AG09319 (cell line): Measurements from ENCODE around the gene AGPAT4.

Experiments used
- DNase-seq: peaks from one replicate; pipeline ENCODE4 v3.0.0-alpha.2; 2010; ENCODE audit warnings: low read depth; ENCODE audit errors: extremely low read depth
- TF ChIP-seq, protein P1 (sequence below): IDR thresholded peaks from 2 replicates; pipeline ENCODE4 v1.5.1; 2011; ENCODE audit warnings: low read depth, mild to moderate bottlenecking, inconsistent platforms, low read length, moderate library complexity

The AGPAT4 gene

DNA sequence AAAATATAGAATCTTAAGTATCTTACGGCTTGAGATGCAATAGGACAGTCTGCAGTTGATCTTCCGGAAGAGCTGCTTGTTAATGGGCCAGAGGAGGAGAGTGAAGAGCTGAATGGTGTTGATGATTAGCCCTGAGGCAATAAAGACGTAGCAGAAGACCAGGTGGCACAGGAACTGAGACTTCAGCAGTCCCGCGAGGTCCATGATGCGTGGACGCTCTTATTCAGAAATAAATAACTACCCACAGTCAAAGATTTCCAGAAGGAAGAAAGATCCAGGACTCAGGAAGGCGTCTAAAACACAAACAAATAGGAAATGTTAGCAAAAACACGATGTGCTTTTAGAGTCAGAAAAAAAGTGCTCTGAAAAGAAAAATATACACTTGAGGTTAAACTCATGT is 41.9 kb downstream of the AGPAT4 start:
- TF ChIP-seq, protein P1, sequence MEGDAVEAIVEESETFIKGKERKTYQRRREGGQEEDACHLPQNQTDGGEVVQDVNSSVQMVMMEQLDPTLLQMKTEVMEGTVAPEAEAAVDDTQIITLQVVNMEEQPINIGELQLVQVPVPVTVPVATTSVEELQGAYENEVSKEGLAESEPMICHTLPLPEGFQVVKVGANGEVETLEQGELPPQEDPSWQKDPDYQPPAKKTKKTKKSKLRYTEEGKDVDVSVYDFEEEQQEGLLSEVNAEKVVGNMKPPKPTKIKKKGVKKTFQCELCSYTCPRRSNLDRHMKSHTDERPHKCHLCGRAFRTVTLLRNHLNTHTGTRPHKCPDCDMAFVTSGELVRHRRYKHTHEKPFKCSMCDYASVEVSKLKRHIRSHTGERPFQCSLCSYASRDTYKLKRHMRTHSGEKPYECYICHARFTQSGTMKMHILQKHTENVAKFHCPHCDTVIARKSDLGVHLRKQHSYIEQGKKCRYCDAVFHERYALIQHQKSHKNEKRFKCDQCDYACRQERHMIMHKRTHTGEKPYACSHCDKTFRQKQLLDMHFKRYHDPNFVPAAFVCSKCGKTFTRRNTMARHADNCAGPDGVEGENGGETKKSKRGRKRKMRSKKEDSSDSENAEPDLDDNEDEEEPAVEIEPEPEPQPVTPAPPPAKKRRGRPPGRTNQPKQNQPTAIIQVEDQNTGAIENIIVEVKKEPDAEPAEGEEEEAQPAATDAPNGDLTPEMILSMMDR = no peak
- DNase-seq = no peak

DNA sequence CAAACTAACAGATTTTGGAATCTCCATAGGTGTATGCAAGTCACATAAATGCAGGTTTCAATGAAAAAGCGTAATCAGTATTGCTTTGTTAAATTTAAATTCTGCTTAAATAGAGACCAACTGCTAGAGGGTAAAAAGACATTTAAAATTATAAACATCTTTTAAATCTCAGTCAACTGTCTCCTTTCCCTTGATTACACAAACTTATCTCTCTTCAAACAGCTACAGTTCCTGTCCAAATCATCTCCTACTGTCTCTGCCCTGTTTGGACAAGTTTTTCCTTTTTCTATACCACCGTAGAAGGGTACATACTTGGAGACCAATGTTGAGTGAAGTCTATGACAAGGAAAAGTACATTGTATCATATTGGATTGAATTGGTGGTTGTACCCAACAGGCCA is 43.5 kb downstream of the AGPAT4 start:
- DNase-seq = no peak
- TF ChIP-seq, protein P1 = no peak

DNA sequence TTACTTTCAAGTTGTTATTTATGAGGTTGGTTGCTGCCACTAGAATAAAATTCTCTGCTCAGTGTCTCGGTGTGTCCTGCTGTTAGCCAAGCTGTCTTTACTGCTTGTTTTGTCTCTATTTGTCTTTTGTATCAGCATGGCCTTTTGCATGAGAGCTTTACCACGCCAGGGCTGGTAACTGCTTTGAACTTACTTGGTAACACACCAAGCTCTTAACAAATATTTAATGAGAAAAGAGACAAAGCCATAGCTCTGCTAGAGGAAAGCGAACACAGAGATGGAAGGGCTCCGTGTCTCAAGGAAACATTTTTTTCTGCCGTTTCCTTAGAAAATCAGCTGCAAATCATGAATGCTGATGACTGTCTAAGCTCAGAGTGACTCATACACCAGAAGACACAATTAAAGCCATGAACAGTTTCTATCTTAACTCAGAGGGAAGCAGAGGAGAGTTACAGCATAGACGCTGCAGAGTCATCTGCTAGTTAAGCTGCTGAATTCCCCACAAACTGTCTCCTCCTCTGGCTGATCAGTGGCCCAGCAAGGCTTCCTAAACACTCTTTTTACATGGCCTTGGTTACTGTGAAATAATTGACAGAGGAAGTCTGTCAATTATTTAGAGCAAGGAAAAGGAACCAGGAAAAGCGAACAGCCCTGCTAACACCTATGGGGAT is 44.8 kb downstream of the AGPAT4 start:
- DNase-seq = no peak

DNA sequence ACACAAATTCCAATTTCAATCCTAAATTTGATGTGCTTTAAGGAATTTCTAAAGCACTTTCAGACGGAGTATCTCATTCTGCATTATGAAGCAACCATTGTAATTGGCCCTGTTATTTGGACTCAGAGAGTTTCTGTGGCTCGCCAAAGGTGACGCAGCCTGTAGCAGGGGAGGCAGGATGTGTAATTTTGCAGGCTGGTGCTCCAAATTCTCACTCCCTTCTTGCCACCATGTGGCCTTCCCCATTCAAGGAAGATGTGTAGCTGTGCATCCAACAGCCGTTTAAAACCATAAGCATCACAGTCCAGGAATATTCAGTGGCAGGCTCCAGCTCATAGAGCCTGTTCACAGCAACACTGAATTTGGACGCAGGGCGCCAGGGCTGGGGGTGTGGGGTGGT is 45.8 kb downstream of the AGPAT4 start:
- no peak for DNase-seq

More for the DNA sequence above, 44.8 kb downstream of the AGPAT4 start:
- TF ChIP-seq, protein P1 = no peak; the same call in 1 of the 2 replicates

DNA sequence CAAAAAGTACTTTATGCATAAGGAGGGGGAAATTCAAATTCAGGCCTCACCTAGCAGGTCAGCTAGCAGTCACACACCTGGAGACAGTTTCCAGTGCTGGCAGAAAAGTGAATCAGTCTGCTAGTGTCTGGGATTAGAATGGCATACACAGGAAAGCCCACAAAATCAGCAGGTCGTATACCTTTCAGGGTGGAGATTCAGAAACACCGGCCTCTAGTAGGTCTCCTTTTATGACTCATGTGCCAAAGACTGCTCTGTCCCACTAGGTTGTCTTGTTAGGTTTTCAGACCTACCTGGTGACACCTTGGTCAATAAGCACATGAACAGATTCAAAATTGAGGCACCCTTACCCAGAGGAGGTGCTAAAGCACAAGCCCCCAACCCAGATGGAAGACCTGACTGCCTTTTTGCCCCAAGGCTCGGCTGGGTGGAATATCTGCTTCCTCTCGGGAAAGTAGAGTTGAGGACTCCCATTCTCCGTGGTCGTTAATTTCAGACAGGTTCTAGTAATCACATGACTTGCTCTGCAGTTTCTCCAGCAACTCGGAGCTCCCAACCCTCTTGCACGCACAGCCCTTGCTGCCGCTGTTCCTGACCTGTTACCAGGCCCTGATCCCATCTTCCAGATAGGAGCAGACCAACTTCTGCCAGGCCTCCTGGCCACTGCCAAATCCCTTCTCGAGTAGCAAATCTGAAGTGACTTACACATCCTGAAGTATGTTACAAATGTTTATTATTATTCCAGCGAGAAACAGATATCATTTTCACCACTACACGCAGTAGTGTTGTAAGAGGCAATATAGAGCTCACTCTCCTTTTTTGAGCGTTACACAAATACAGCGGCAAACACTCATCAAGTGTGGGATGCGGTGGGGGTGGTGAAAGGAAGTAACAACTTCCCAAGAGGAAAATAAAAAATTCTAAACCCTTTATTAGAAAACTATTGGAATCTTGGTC is 46.6 kb downstream of the AGPAT4 start:
- no peak for DNase-seq
- TF ChIP-seq, protein P1 = no peak

More for the DNA sequence above, 45.8 kb downstream of the AGPAT4 start:
- TF ChIP-seq, protein P1 = no peak

DNA sequence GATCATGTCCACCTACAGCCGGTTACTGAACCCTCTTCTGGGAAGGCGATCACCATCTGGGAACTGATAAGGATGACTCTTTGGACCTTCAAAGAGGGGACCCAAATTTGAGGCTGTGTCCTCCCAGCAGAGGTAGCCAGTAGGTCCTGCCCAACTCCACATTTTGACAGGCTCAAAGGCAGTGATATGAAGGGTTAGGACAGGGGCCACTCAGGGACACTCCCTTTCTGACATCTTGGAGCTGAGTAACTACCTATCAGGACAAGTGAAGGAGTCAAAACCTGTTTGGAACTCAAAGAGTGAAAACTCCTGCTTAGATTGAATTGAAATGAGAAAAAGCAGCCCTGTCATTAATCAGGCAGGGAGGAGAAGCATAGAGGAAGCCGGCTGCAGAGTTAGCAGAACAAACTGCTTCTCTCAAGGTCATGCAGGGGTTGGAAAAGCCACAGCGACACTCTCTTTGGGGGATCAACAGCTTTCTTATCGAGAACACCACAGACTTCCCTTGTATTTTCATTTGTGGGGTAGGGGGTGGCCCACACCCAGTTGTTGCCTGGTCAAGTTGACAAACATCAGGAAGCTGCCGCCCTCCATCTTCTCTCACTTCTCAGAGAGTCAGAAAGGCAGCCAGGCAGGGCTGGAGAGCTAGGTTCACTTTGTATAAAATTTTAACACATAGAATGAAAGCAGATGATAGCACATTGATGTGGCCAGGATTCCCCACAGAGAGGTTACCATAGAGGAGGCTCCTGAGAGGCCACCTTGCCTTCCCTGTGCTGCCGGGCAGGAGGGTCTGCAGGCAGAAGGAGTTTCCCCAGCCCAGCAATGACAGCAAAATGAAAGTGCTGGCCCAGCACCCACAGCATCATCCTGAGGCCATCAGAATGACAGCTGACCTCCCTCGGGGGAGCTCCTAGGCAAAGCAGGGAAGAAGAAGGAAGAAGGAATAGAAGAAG is 47.6 kb downstream of the AGPAT4 start:
- TF ChIP-seq, protein P1 = no peak
- DNase-seq = no peak
